ENCODE results near the gene PHYHIPL. TPM values are rescaled to one million over a fixed set of nuclear protein-coding genes. Genes with fewer than 3 reads are reported as not detected.
A peak's percentile ranks its signal among the peaks of the same experiment; 100 is the strongest.

PHYHIPL gene
- polyA plus RNA-seq, 1 donor, result 2.1 TPM

DNA sequence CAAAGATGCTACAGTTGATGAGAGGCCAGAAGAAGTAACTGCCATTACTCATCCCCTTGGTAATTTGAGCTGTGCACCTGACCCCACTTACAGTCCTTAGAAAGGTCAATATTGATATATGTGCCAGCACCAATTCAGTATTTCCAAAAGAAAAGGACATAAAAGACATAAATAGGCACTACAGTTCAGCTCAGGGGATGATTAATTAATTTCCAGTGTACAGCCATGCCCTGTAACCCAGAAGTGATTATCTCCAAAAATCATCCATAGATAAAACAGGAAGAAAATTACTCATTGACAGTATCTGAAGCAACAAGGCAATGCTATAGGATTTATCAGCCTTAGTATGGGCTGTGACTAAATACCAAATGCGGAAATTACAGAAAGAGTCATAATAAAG, 82.4 kb downstream of the PHYHIPL start:
- no peak for DNase-seq

GRCh38 chr10:59265141-59265540, 88.7 kb downstream of the PHYHIPL start:
- DNase-seq, result no peak

- no peak for DNase-seq
These were observed 89.9 kb downstream of the PHYHIPL start for GRCh38 chr10:59266321-59266720.

- no peak for DNase-seq
These were observed 92.0 kb downstream of the PHYHIPL start for GRCh38 chr10:59268460-59268859.

GRCh38 chr10:59269651-59270050, 93.2 kb downstream of the PHYHIPL start:
- DNase-seq, result no peak

DNA sequence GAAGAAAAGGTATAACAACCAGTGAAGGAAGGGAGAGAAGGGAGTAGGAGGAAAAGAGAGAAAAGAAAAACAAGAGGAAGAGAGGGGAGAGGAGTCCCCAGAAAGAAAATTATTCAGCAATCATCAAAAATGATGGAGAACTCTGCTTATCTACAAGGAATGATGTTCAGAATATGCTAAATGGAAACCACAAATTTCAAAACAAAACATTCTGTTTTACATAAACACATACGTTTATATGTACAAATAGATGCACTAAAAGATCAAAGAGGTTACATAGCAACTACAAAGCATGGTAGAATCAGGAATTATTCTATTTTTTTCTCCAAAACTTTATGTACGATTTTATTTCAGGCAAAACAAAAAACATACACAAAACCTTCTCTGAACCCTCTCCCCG, 94.0 kb downstream of the PHYHIPL start:
- DNase-seq, result no peak

- no peak for DNase-seq
These were observed 94.7 kb downstream of the PHYHIPL start for GRCh38 chr10:59271160-59271559.

DNA sequence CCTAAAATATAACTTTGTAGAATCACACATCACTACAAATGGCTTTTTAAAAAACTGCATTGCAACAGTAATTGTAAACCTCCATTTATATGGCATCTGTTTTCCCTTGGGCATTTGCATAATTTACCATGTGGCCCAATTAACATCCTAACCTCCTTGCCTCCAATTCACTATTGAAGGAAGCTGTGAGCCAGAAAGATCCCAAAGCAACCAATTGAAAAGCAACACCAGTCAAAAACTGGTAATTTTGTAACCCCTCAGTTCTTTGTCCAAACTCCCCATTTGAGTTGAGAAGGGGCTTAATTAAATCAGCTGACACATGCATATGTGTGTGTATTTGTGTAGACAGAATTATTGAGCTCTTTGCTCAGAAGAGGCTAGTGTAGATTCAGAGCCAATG, 95.6 kb downstream of the PHYHIPL start:
- DNase-seq, result no peak

GRCh38 chr10:59273445-59273844, 97.0 kb downstream of the PHYHIPL start:
- no peak for DNase-seq

DNA sequence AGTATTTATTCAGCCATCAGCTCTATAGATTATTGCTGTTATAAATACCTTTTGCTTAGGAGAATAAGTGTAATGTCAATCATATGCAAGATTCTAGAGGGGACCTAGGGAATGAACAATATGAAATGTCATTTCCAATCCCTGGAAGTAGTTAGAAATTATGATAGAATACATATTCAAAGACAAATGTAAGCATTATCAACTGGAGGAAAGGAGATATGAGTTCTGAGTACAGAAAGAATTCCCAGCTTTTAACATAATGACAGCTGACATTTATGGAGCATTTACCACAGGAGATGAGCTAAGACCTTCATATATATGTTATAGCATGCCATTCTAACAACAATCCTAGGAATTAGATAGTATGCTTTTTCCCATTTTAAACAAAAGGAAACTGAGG, 99.7 kb downstream of the PHYHIPL start:
- no peak for DNase-seq

DNA sequence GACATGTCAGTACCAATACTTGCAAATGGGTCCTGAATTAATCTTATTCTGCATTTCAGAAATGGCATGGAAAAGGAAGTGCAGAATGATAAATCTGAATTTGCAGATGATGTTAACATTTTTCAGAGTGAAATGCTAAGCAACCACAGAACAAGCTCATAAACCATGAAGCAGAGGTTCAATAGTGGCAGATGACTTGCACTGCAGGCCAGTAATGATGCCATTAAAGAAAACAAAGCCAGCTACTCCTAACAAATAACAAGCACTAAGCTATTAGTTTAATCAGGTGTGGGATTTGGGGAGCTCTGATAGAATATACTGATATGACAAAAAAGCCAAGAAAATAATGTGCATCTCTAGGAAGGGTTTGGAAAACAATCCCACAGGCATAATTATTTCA, 100.5 kb downstream of the PHYHIPL start:
- DNase-seq, result no peak

DNA sequence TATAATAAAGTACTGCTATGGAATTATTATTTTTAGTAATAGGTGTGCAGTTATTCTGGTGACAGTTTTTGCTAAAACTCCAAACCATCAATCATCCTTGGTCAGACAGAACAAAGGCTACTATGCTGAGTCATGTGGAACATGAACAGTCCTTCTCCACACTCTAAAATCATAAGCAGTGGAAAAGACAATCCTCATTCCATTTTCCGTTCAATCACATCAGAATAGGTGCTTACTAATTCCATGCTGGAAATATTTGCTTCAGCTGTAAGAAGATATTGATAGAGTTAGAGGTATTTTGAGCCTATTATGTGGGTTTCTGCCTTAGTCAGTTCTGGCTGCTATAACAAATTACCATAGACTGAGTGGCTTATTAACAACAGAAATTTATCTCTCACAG, 103.0 kb downstream of the PHYHIPL start:
- no peak for DNase-seq

GRCh38 chr10:59279991-59280505, 103.6 kb downstream of the PHYHIPL start:
- DNase-seq, result no peak

DNA sequence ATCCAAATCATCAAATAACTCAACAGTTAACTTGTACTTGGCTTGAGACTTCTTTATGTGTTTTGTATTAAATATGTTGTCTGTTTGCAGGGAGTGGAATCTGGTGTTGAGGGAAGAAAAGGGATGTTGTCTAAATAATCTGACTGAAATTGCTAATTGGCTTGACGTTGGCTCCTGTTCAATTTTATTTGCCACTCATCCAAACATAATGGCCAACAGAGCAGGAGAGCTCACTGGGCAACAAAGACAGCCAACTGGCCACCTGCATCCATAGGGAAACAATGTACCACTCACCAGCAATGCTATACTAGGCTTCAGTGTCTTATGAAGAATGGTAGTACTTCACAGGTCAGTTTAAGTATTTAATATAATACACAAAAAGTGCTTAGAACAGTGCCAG, 105.4 kb downstream of the PHYHIPL start:
- no peak for DNase-seq

DNA sequence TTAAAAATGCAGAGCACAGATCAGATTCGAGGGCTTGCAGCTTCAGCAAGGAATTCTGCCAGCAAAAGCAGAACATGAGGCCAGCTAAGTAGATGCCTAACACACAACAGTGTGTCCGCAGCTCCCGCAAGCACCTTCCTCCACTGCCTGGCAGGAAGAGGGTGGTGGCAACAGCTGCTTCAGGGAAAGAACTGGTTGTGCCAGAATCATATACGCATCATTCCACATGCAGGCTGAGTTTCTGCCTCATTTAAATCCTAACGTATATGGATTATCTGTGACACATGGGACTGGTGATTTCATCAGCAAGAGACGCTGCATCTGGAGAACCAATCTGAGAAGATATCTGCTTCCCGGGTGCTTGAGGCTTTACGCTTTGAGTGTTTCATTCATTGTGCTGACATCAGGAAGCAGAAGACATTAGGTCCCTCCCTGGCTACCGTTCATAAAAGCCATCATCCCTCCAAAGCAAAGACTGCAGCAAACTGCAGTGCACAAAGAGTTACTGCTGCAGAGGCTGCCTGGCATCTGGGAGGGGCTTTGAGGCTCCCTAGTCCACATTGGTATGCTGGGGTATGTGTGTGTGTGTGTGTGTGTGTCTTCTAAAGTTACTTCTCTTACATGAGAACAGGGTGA, 107.1 kb downstream of the PHYHIPL start:
- no peak for DNase-seq

GRCh38 chr10:59284118-59284975, 107.9 kb downstream of the PHYHIPL start:
- DNase-seq, result no peak

- DNase-seq, result peak; percentile 49
These were observed 108.6 kb downstream of the PHYHIPL start for GRCh38 chr10:59285073-59285472.

GRCh38 chr10:59285848-59286247, 109.4 kb downstream of the PHYHIPL start:
- DNase-seq, result no peak

GRCh38 chr10:59287587-59288255, 111.3 kb downstream of the PHYHIPL start:
- DNase-seq, result no peak

- no peak for DNase-seq
These were observed 113.4 kb downstream of the PHYHIPL start for GRCh38 chr10:59289853-59290252.

DNA sequence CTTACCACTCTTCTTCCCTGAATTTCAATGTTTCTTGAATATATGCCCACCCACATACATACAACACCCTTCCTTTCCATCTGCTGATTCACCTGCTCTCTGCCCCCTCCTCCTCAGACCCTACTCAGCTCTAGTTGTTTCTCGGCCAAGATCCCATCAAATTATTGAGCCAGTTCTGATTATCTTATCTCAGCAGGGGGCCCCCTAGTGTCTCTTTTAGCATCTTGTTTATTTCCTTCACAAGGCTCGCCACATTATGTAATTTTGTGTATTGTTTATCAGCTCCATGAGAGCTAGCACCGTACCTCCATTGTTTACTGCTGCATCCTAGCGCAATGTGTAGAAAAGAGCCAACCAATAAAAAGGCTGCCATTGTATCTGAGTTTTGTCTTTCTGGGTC, 114.0 kb downstream of the PHYHIPL start:
- no peak for DNase-seq

Measured in hindlimb muscle (tissue), 1 donor.